ENCODE data around the gene GGA2. TPM values are rescaled to one million over a fixed set of nuclear protein-coding genes. Genes with fewer than 3 reads are reported as not detected.
"Not testable (repeated sequence)": the region's sequence is repeated elsewhere in the genome, so short reads cannot be mapped to it uniquely, and the experiment has no call there.

GGA2 gene
- 10 to 100 TPM; 66.0 to 82.9 (median 70.0) TPM for total RNA-seq

DNA sequence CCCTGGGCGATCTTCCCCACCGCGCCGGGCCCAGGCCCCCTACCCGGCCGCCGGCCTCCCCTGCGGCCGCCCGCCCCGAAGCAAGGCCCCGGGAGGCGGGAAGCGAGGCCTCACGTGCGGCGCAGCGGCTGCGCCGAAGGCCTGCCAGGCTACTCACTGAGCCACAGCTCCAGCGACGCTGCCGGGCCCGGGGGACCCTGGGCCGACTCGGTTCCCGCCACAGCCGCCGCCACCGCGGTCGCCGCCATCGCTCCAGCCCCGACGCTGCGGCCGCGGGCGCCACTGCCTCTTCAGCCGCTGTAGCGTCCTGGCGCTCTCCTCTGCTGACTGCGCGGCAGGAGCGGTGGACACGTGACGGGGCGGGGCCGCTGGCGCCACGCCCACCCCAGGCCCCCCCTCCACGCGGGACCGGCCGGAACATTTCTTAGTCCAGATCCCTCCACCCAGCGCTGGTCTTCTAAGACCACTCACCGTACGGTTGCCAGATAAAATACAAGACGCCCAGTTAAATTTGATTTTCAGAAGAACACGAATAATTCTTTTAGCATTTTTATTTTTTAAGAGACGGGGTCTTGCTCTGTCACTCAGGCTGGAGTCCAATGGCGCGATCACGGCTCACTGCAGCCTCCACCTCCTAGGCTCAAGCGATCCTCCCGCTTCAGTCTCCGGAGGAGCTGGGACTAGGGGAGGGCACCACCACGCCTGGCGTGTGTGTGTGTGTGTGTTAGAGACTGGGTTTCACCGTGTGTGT, at the start of gene GGA2:
Gene GGA2 (minus strand): TSS at position 331 of the 751 bp plus-strand sequence. CDS start 83 bp downstream, at position 248.
- Mint-ChIP-seq H3K4me3 (peak within 1 kb of the TSS; percentile 86), H3K27me3 (ENCODE audit: low read depth) (no peaks in the 10 kb centered on the region), H3K4me1 (ENCODE audit: low read depth) (peaks cover 61% of the 10 kb centered on the region)

DNA sequence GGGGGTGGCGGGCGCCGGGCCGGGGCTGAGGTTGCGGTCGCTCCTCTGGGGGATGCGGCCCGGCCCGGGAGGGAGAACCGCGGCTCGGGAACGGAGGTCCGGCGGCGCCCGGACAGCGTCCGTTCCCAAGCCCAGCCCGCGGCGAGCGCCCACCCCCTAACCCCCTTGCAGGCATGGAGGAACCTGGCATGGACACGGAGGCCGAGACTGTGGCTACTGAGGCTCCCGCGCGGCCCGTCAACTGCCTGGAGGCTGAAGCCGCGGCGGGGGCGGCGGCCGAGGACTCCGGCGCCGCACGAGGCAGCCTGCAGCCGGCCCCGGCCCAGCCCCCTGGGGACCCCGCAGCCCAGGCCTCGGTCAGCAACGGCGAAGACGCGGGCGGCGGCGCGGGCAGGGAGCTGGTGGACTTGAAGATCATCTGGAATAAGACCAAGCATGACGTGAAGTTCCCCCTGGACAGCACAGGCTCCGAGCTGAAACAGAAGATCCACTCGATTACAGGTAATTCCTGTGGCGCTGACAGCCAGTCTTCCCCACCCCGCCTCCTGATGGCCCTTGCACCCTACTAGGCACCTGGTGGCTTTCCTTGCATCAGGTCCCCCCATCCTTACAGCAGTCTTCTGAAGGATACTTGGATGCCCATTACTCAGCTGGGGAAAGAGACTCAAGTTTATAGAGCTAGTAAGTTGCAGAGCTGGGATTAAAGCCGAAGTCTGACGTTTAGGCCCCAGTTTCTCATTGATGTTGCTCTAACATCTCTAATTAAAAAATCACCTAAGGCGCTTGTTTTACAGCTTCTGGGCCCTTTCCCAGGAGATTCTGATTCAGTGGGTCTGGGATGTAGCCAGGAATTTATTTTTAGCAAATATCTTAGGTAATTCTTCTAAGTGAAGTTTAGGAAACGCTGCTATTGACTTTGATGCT, 47.7 kb upstream of the GGA2 start:
- DNase-seq (peak; percentile 4), ATAC-seq (peak; percentile 13 to 16)
- Mint-ChIP-seq H3K27me3 (ENCODE audit: low read depth) (no peaks in the 10 kb centered on the region), H3K36me3 (ENCODE audit: insufficient read depth) (peaks cover 17% of the 10 kb centered on the region), H3K4me1 (ENCODE audit: low read depth) (peaks cover 36% of the 10 kb centered on the region), H3K4me3 (peak overlapping the region; percentile 95), H3K9me3 (no peaks in the 10 kb centered on the region)

More for the DNA sequence above, at the start of gene GGA2:
- Mint-ChIP-seq H3K9me3 (no peaks in the 10 kb centered on the region), H3K36me3 (ENCODE audit: insufficient read depth) (peaks cover 12% of the 10 kb centered on the region)
- peak; percentile 93 to 94 for ATAC-seq
- peak; percentile 72 for DNase-seq

GRCh38 chr16:23556881-23557778, 46.8 kb upstream of the GGA2 start, which contains the start of the genes EARS2 and UBFD1:
Gene EARS2 (minus strand): TSS chr16:23557350. CDS start chr16:23557343, 7 bp downstream.
Gene UBFD1 (plus strand): TSS chr16:23557727. CDS start chr16:23557743, 16 bp downstream.
- H3K9me3 Mint-ChIP-seq, result no peaks in the 10 kb centered on the region
- H3K36me3 Mint-ChIP-seq (ENCODE audit: insufficient read depth), result peaks cover 15% of the 10 kb centered on the region
- no peaks in the 10 kb centered on the region for H3K27me3 Mint-ChIP-seq (ENCODE audit: low read depth)
- peak; percentile 93 for ATAC-seq
- peak within 1 kb of the TSS; percentile 95 for H3K4me3 Mint-ChIP-seq
- DNase-seq, result peak; percentile 95
- H3K4me1 Mint-ChIP-seq (ENCODE audit: low read depth), result peaks cover 36% of the 10 kb centered on the region

- Mint-ChIP-seq H3K27me3 (ENCODE audit: low read depth) (no peaks in the 10 kb centered on the region), H3K36me3 (ENCODE audit: insufficient read depth) (peaks cover 14% of the 10 kb centered on the region), H3K4me3 (no peak overlapping the region), H3K4me1 (ENCODE audit: low read depth) (peaks cover 24% of the 10 kb centered on the region), H3K9me3 (no peaks in the 10 kb centered on the region)
- ATAC-seq, result no peak
- DNase-seq, result no peak
These were observed 44.2 kb upstream of the GGA2 start for GRCh38 chr16:23554536-23554935.

GRCh38 chr16:23552161-23552560, 41.9 kb upstream of the GGA2 start:
- Mint-ChIP-seq H3K4me3 (no peak overlapping the region), H3K4me1 (ENCODE audit: low read depth) (peaks cover 11% of the 10 kb centered on the region), H3K27me3 (ENCODE audit: low read depth) (no peaks in the 10 kb centered on the region), H3K9me3 (no peaks in the 10 kb centered on the region), H3K36me3 (ENCODE audit: insufficient read depth) (peaks cover 23% of the 10 kb centered on the region)
- DNase-seq (no peak), ATAC-seq (no peak)

DNA sequence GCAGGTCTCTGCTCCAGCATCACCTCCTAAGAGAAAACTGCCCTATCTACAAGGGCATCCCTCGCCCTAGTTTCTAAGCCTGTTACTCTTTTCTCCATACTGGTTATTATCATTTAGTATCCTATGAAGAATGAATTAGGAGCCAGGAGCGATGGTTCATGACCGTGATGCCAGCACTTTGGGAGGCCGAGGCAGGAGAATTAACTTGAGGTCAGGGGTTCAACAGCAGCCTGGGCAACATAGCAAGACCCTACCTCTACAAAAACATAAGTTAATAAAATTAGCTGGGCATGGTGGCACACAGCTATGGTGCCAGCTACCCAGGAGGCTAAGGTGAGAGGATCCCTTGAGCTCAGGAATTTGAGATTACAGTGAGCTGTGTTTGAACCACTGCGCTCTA, 39.6 kb upstream of the GGA2 start:
- ATAC-seq, result no peak
- H3K4me3 Mint-ChIP-seq, result no peak overlapping the region

GRCh38 chr16:23544436-23544835, 34.1 kb upstream of the GGA2 start:
- no peaks in the 10 kb centered on the region for H3K9me3 Mint-ChIP-seq
- peaks cover 30% of the 10 kb centered on the region for H3K36me3 Mint-ChIP-seq (ENCODE audit: insufficient read depth)
- ATAC-seq (no peak), DNase-seq (no peak)
- H3K4me3 Mint-ChIP-seq, result no peak overlapping the region
- H3K4me1 Mint-ChIP-seq (ENCODE audit: low read depth), result no peaks in the 10 kb centered on the region
- H3K27me3 Mint-ChIP-seq (ENCODE audit: low read depth), result no peaks in the 10 kb centered on the region

More for the DNA sequence above, 39.6 kb upstream of the GGA2 start:
- Mint-ChIP-seq H3K27me3 (ENCODE audit: low read depth) (no peaks in the 10 kb centered on the region), H3K36me3 (ENCODE audit: insufficient read depth) (peaks cover 31% of the 10 kb centered on the region), H3K4me1 (ENCODE audit: low read depth) (no peaks in the 10 kb centered on the region), H3K9me3 (no peaks in the 10 kb centered on the region)
- no peak for DNase-seq

DNA sequence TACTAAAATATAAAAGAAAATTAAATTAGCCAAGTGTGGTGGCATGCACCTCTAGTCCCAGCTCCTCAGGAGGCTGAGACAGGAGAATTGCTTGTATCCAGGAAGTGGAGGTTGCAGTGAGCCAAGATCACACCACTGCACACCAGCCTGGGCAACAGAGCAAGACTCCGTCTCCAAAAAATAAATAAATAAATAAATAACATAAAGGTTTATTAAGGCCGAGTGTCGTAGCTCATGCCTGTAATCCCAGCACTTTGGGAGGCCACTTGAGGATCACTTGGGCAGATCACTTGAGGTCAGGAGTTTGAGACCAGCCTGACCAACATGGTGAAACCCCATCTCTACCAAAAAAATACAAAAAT, 30.5 kb upstream of the GGA2 start:
- H3K4me1 Mint-ChIP-seq (ENCODE audit: low read depth); ATAC-seq; H3K9me3 Mint-ChIP-seq; H3K27me3 Mint-ChIP-seq (ENCODE audit: low read depth); DNase-seq; H3K4me3 Mint-ChIP-seq: not testable (repeated sequence)
- H3K36me3 Mint-ChIP-seq (ENCODE audit: insufficient read depth), result peaks cover 13% of the 10 kb centered on the region

DNA sequence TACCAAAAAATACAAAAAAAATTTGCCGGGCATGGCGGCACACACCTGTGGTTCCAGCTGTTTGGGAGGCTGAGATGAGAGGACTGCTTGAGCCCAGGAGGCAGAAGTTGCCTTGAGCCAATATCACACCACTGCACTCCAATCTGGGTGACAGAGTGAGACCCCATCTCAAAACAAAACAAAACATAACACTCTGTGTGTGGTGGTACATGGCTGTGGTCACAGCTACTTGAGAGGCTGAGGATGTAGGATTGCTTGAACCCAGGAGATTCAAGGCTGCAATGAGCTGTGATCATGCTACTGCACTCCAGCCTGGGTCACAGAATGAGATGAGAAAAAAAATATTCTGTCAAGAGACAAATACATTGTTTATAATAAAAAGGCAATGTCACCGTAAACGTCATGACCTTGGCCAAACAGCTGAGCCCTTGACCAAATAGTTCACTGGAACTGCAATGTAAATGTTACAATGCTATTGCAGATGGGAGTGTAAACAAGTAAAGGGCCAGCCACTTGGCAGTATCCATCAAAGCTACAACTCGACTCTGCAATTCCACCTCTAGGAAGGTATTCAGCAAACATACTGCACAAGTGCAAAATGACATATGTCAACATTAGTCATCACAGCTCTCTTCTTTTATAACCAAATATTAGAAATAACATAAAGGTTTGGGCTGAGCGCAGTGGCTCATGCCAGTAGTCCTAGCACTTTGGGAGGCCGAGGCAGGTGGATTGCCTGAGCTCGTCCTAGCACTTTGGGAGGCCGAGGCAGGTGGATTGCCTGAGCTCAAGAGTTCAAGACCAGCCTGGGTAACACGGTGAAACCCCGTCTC, 29.9 kb upstream of the GGA2 start:
- ATAC-seq, result no peak
- Mint-ChIP-seq H3K4me1 (ENCODE audit: low read depth) (peaks cover 3% of the 10 kb centered on the region), H3K36me3 (ENCODE audit: insufficient read depth) (peaks cover 13% of the 10 kb centered on the region), H3K27me3 (ENCODE audit: low read depth) (no peaks in the 10 kb centered on the region), H3K4me3 (no peak overlapping the region), H3K9me3 (no peaks in the 10 kb centered on the region)
- DNase-seq, result no peak

GRCh38 chr16:23538919-23539278, 28.6 kb upstream of the GGA2 start:
- Mint-ChIP-seq H3K4me3 (no peak overlapping the region), H3K27me3 (ENCODE audit: low read depth) (no peaks in the 10 kb centered on the region), H3K9me3 (no peaks in the 10 kb centered on the region), H3K4me1 (ENCODE audit: low read depth) (peaks cover 3% of the 10 kb centered on the region), H3K36me3 (ENCODE audit: insufficient read depth) (peaks cover 14% of the 10 kb centered on the region)
- ATAC-seq (no peak), DNase-seq (no peak)

GRCh38 chr16:23537390-23537789, 27.1 kb upstream of the GGA2 start:
- ATAC-seq (no peak), DNase-seq (no peak)
- Mint-ChIP-seq H3K4me3 (no peak overlapping the region), H3K4me1 (ENCODE audit: low read depth) (peaks cover 3% of the 10 kb centered on the region), H3K27me3 (ENCODE audit: low read depth) (no peaks in the 10 kb centered on the region), H3K36me3 (ENCODE audit: insufficient read depth) (peaks cover 13% of the 10 kb centered on the region), H3K9me3 (no peaks in the 10 kb centered on the region)

DNA sequence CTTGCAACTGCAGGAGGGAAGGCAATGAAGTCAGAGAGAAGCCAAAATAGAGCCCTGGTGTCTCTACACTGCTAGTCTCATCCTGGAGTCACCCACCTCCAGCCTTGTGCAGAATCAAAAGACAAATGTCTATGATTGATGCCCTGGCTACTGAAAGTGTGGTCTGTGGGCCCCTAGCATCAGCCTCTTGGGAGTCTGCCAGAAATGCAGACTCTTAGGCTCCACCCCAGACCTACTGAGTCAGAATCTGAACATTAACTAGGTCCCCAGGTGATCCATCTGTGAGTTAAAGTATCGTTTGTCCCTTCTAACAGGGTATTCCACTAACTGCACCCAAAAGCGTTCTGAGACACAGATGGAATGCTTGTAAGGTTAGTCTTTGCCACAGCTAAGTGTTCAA, 25.6 kb upstream of the GGA2 start:
- Mint-ChIP-seq H3K4me3 (no peak overlapping the region), H3K36me3 (ENCODE audit: insufficient read depth) (peaks cover 13% of the 10 kb centered on the region), H3K27me3 (ENCODE audit: low read depth) (no peaks in the 10 kb centered on the region), H3K9me3 (no peaks in the 10 kb centered on the region), H3K4me1 (ENCODE audit: low read depth) (peaks cover 3% of the 10 kb centered on the region)
- ATAC-seq (no peak), DNase-seq (no peak)

Data from activated T-cell treated with anti-CD3 and anti-CD28 coated beads, Interleukin-2, amount 50 U/mL, for 4 hours (primary cell).